RWPE1 (cell line): ENCODE data around the gene GSC2.

Experiments
- CTCF ChIA-PET: fragments of 350-600 bp; sonication (Branson Sonifier 250); formaldehyde crosslinking; extraction: SDS; loops from one replicate; lab custom pipeline; 2021; lab: Yijun Ruan, JAX
- POLR2A ChIA-PET: fragments of 400-600 bp; formaldehyde crosslinking; extraction: SDS; loops from one replicate; lab custom pipeline; 2020; ENCODE audit warnings: antibody characterized with exemption; ENCODE audit not compliant: low non-redundant PET; lab: Yijun Ruan, JAX
- DNase-seq: peaks from one replicate; pipeline ENCODE4 v3.0.0; 2012; ENCODE audit warnings: low spot score
- H3K27ac ChIP-seq: fragments of 450-650 bp; 2 replicates; pipeline ENCODE4 v1.5.1; 2017
- TF ChIP-seq, protein P1 (sequence below): fragments of 450-650 bp; conservative IDR thresholded peaks from 2 replicates; pipeline ENCODE4 v1.5.1; 2017; ENCODE audit warnings: low read depth, mild to moderate bottlenecking

GSC2 gene

DNA sequence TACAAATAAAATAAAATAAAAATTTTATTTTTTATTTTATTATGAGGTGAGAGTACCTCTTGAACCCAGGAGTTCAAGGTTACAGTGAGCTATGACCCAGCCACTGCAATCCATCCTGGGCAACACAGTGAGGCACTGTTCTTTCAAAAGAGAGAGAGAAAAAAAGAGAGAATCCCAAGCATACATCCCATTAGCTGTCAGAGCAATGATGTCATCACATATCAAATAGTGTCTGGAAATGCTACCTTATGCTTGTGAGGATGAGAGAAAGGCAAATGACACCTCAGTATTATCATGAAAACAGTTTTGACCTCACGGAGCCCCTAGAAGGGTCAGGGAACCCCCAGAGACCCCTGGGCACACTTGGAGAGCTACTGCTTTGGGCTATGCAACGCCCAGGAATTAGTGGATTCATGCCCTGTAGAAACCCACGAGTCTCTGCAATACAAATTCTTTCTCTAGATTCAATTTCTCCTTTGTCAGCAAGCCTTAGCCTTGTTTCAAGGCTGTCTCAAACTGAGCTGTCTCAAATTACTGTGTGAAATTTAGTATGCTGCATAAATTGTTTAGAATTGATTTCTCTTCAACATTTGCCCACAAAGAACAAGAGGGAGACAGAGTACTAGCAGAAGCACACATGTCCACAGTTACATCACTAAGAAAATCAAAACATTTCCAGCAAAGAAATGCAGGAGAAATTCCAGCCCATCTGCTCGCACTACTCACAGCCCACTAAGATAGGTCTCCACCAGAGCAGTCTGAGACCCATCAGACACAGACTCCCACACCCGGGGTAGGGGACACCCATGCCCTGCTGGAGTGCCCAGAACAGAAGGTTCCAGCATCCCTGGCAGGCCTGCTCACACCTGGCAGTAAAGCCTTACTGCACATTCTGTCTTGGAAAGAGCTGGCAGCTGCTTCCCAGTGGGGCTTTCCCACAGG, 45.9 kb downstream of the GSC2 start:
- ChIA-PET CTCF (interaction anchor here (0.6 kb wide), 1 partner anchor 18 kb away, joined by 6 read pairs; no protein-coding TSS in a partner anchor), POLR2A (no interaction called here)
- no peak for DNase-seq
- peak overlapping the region; percentile 67 for H3K27ac ChIP-seq
- TF ChIP-seq, protein P1, sequence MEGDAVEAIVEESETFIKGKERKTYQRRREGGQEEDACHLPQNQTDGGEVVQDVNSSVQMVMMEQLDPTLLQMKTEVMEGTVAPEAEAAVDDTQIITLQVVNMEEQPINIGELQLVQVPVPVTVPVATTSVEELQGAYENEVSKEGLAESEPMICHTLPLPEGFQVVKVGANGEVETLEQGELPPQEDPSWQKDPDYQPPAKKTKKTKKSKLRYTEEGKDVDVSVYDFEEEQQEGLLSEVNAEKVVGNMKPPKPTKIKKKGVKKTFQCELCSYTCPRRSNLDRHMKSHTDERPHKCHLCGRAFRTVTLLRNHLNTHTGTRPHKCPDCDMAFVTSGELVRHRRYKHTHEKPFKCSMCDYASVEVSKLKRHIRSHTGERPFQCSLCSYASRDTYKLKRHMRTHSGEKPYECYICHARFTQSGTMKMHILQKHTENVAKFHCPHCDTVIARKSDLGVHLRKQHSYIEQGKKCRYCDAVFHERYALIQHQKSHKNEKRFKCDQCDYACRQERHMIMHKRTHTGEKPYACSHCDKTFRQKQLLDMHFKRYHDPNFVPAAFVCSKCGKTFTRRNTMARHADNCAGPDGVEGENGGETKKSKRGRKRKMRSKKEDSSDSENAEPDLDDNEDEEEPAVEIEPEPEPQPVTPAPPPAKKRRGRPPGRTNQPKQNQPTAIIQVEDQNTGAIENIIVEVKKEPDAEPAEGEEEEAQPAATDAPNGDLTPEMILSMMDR = no peak

DNA sequence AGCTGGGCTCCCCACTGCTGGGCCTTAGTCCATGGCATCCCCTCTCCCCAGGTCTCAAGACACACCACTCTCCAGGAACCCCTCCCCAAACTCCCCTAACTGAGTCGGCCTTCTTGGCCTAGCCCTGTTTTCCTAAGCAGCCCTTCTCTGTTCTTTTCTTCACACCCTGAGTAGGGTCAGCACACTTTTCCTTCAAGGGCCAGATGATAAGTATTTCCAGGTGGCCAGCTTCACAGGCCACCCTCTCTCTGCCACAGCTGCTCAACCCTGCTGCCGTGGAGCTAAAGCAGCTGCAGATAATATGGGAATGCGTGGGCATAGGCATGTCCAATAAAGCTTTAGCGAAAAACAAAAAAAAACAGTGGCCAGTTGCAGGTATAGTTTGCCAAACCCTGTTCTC, 51.9 kb downstream of the GSC2 start:
- TF ChIP-seq, protein P1 = no peak
- ChIA-PET CTCF (interaction anchor here (0.6 kb wide), 1 partner anchor 27 kb away, joined by 3 read pairs; no protein-coding TSS in a partner anchor), POLR2A (interaction anchor here (0.6 kb wide), 1 partner anchor 165 kb away, joined by 3 read pairs; no protein-coding TSS in a partner anchor)
- no peak for DNase-seq
- peak overlapping the region; percentile 75 for H3K27ac ChIP-seq

DNA sequence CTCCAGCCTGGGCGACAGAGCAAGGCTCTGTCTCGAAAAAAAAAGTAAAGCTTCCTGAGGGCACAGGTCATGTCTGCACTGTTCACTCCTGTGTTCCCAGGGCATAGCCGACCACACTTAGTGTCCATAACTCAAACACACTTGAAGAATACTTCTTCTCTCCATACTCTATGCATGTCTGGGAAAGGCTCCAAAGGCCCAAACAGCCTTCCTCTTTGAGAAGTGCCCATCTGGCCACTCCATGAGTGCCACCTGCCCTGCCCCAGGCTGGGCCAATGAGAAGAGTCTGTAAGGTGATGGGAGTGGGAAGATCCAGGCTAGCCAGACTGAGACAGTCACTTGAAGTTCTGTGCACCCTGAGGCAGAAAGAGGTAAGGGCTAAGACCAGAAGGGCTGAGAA, 52.6 kb downstream of the GSC2 start:
- TF ChIP-seq, protein P1 = no peak
- ChIA-PET POLR2A (no interaction called here), CTCF (no interaction called here)
- peak overlapping the region; percentile 75 for H3K27ac ChIP-seq
- no peak for DNase-seq
